Skin of body (tissue), 2 donors: ENCODE results near the gene CYP46A1. TPM values are rescaled to one million over a fixed set of nuclear protein-coding genes. Genes with fewer than 3 reads are reported as not detected.
"Not testable (repeated sequence)": the region's sequence is repeated elsewhere in the genome, so short reads cannot be mapped to it uniquely, and the experiment has no call there.

Experiments
- DNase-seq: peaks from one replicate; lab custom pipeline; 2025; lab: John Stamatoyannopoulos, UW
- total RNA-seq: library from RNA; depleted of rRNA; stranded (reverse); fragments of >200 nt; gene quantifications from one replicate; pipeline ENCODE4 v1.2.3, GENCODE V29; 2014

The CYP46A1 gene
- total RNA-seq, 1 donor from 2014 or later, result 2.0 TPM

- no peak for DNase-seq
Observed at GRCh38 chr14:99657645-99658155, 26.4 kb upstream of the CYP46A1 start.

GRCh38 chr14:99658218-99658845 lies 25.8 kb upstream of the CYP46A1 start:
- DNase-seq, result no peak

- no peak for DNase-seq
Observed at GRCh38 chr14:99659333-99659741, 24.8 kb upstream of the CYP46A1 start.

GRCh38 chr14:99660006-99660566 lies 24.0 kb upstream of the CYP46A1 start:
- DNase-seq, result no peak

GRCh38 chr14:99660794-99661193 lies 23.3 kb upstream of the CYP46A1 start:
- DNase-seq, result no peak

GRCh38 chr14:99661206-99661605 lies 22.9 kb upstream of the CYP46A1 start:
- not testable (repeated sequence) for DNase-seq

- DNase-seq, result no peak
Observed at GRCh38 chr14:99662846-99663245, 21.3 kb upstream of the CYP46A1 start.

GRCh38 chr14:99663386-99664057 lies 20.6 kb upstream of the CYP46A1 start:
- no peak for DNase-seq

- DNase-seq, result no peak
Observed at GRCh38 chr14:99664058-99664936, 19.8 kb upstream of the CYP46A1 start.

GRCh38 chr14:99664937-99665273 lies 19.2 kb upstream of the CYP46A1 start:
- DNase-seq, result no peak

- DNase-seq, result no peak
Observed at GRCh38 chr14:99666533-99666932, 17.6 kb upstream of the CYP46A1 start.

GRCh38 chr14:99667045-99667444 lies 17.1 kb upstream of the CYP46A1 start:
- no peak for DNase-seq

GRCh38 chr14:99667821-99668220 lies 16.3 kb upstream of the CYP46A1 start:
- DNase-seq, result no peak

- DNase-seq, result no peak
Observed at GRCh38 chr14:99668307-99669295, 15.5 kb upstream of the CYP46A1 start.

- peak; percentile 31 for DNase-seq
Observed at GRCh38 chr14:99670361-99671234, 13.5 kb upstream of the CYP46A1 start.

- DNase-seq, result no peak
Observed at GRCh38 chr14:99671235-99672224, 12.6 kb upstream of the CYP46A1 start.

- DNase-seq, result no peak
Observed at GRCh38 chr14:99672506-99673304, 11.4 kb upstream of the CYP46A1 start.
